ENCODE measurements around the gene COA1.

DNA sequence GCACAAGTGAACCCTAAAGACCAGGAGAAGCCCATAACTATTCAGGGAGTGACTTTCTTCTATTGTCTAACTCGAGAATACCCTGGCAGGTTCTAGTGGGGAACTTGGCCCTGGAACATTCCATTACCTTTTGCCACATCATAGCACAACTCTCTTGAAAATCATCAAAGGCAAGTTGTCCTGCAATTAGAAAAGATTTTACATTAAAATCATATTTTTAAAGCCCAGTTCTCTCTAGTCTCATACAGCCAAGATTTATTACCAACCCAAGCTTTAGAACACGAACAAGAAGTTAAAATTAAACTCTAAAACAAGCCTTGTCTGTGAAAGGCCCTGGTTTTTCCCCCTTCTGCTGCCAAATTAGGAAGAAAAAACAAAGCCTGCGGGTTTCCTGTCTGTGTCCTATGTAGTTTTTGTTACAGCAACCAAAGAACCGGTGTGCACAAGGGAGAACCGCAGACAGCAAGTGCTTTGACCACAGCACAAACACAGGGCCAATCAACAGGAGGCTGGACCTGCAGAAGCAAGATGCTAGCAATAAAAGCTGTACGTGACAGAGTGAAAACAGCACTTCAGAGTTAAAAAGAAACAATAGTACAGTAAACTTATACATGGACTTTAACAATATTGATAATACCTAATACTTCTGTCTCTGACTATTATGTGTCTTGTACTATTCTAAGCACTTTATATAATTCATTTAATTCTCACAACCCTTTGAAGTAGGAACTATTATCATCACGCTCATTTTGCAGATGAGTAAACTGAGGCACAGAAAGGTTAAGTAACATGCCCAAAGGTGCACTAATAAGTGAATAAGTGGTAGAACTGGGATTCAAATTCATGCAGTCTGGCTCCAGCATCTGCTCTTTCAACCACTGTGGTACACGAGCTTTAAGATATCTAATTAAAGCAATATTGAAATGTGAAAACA is 80.6 kb downstream of the COA1 start:
- TF ChIP-seq, protein P1, sequence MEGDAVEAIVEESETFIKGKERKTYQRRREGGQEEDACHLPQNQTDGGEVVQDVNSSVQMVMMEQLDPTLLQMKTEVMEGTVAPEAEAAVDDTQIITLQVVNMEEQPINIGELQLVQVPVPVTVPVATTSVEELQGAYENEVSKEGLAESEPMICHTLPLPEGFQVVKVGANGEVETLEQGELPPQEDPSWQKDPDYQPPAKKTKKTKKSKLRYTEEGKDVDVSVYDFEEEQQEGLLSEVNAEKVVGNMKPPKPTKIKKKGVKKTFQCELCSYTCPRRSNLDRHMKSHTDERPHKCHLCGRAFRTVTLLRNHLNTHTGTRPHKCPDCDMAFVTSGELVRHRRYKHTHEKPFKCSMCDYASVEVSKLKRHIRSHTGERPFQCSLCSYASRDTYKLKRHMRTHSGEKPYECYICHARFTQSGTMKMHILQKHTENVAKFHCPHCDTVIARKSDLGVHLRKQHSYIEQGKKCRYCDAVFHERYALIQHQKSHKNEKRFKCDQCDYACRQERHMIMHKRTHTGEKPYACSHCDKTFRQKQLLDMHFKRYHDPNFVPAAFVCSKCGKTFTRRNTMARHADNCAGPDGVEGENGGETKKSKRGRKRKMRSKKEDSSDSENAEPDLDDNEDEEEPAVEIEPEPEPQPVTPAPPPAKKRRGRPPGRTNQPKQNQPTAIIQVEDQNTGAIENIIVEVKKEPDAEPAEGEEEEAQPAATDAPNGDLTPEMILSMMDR (IDR thresholded peaks at IDR 0.05): no peak
- TF ChIP-seq POLR2A (IDR thresholded peaks at IDR 0.05): no peak

Data from lower leg skin (tissue), 3 donors.